Spinal cord (tissue), 10 donors: ENCODE measurements around the gene TSPAN18. TPM values are rescaled to one million over a fixed set of nuclear protein-coding genes. Genes with fewer than 3 reads are reported as not detected.

Source experiments
- DNase-seq, 6 donors: peaks; one replicate each; pipeline versions ENCODE4 v3.0.0 to v3.0.0-alpha.2; 2013 to 2015; ENCODE audit warnings: low spot score in 6 of 6, low read depth in 4 of 6
- H3K27ac ChIP-seq: one replicate; pipeline ENCODE4 v1.5.1; 2013; ENCODE audit warnings: low read depth, low read length, control low read depth
- H3K27me3 ChIP-seq: one replicate; pipeline ENCODE4 v1.6.1; 2013; ENCODE audit warnings: low read length; ENCODE audit not compliant: control insufficient read depth, insufficient read depth
- H3K36me3 ChIP-seq: one replicate; pipeline ENCODE4 v1.6.1; 2013; ENCODE audit warnings: low read length; ENCODE audit not compliant: control insufficient read depth, insufficient read depth
- H3K4me1 ChIP-seq: one replicate; pipeline ENCODE4 v1.6.1; 2013; ENCODE audit warnings: low read length; ENCODE audit not compliant: control insufficient read depth, insufficient read depth
- H3K4me3 ChIP-seq: one replicate; pipeline ENCODE4 v1.5.1; 2013; ENCODE audit warnings: low read depth, low read length, control low read depth
- H3K9me3 ChIP-seq: one replicate; pipeline ENCODE4 v1.6.1; 2013; ENCODE audit warnings: low read length; ENCODE audit not compliant: control insufficient read depth, insufficient read depth
- WGBS: methylation state at CpG from one replicate; pipeline ENCODE4 v1.1.5; 2013; ENCODE audit warnings: missing lambda C conversion rate; ENCODE audit not compliant: insufficient coverage; 5-methylcytosine and 5-hydroxymethylcytosine counted together
- polyA plus RNA-seq, 2 donors: library from polyadenylated mRNA; unstranded; fragments of 120-200 nt; gene quantifications; one replicate each; pipeline ENCODE4 v1.2.1, GENCODE V29; 2013; ENCODE audit not compliant: insufficient read length in 2 of 2
- total RNA-seq, 2 donors: library from RNA; depleted of rRNA in 1 of 2; stranded (reverse); fragments of 120-200 nt in 1 of 2; fragments of >200 nt in 1 of 2; gene quantifications; one replicate each; pipeline versions ENCODE4 v1.2.3 to v1.2.4, GENCODE V29; 2013 to 2014
- donor health status: healthy.

Gene TSPAN18
- total and polyA plus RNA-seq, 4 donors = 23.3 to 87.2 (median 60.9) TPM

DNA sequence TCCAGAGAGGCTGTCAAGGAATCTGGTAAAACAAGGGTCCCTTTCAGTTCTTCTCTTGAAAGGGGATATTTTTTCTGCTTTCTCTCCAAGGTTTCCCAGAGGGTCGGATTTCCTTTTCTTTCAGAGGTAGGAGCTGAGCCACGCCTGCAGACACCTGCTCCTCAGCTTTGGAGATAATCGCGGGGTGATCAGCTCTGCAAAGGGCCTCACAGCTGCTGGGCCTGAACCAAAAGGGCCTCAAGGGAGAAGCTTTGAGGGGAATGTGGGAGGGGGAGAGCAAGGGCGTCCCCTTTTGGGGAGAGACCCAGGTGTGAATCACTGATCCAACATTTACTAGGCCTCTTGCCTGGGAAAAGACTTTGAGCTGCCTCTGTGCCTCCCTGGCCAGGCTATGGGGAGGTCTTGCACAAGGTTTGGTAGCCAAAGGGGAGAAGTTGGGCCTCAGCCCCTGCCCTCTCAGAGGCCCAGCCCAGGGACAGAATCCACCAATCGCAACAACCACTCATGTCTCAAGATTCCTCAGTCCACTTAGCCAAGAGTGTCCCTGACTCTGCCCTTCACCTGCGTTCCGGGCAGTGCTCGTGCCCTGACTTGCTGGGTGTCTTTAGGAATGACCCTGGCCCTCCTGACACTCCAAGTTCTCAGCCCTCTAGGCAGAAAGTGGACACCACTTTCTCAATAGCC lies 237.9 kb downstream of the TSPAN18 start:
- H3K9me3 ChIP-seq = no peaks in the 10 kb centered on the region
- DNase-seq = no peak
- peaks cover 28% of the 10 kb centered on the region for H3K4me1 ChIP-seq
- no peaks in the 10 kb centered on the region for H3K36me3 ChIP-seq
- H3K4me3 ChIP-seq = no peak overlapping the region
- 66% methylated on average over 9 of the region's 9 CpGs for WGBS
- H3K27me3 ChIP-seq = no peaks in the 10 kb centered on the region
- no peak overlapping the region for H3K27ac ChIP-seq

GRCh38 chr11:44966694-44967093 lies 239.9 kb downstream of the TSPAN18 start:
- Histone ChIP-seq H3K9me3 (no peaks in the 10 kb centered on the region), H3K36me3 (no peaks in the 10 kb centered on the region), H3K4me3 (no peak overlapping the region), H3K4me1 (peaks cover 27% of the 10 kb centered on the region), H3K27me3 (no peaks in the 10 kb centered on the region), H3K27ac (no peak overlapping the region)
- no peak for DNase-seq
- 55% methylated on average over 5 of the region's 6 CpGs for WGBS

DNA sequence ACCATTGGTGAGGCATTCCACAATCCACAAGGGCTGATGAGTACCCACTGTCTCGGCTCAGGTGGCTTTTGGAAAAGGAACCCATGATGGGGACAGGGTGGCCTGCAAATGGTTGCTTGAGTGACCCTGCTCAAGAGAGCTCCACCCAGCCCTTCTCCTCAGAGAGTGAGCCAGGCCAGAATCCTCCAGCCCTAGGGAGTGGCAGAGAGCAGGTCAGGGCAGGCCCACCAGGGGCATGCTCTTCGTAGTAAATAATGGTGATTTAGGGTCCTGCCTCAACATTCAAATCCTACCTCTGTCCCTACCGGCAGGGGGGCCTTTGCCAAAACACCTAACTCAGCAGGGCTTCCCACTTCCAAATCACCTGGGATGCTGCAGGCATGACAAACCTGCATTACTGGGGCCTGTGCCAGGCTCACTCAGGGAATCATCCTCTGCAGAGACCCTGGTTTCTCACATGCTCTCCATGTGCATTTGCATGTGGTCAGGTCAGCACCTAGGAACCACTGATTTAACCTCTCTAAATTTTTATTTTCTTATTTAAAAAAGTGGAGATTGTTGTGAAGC lies 241.3 kb downstream of the TSPAN18 start:
- Histone ChIP-seq H3K4me3 (no peak overlapping the region), H3K27ac (no peak overlapping the region), H3K4me1 (peaks cover 18% of the 10 kb centered on the region), H3K9me3 (no peaks in the 10 kb centered on the region), H3K36me3 (no peaks in the 10 kb centered on the region), H3K27me3 (no peaks in the 10 kb centered on the region)
- no peak for DNase-seq
- 90% methylated on average over 1 of the region's 3 CpGs for WGBS

DNA sequence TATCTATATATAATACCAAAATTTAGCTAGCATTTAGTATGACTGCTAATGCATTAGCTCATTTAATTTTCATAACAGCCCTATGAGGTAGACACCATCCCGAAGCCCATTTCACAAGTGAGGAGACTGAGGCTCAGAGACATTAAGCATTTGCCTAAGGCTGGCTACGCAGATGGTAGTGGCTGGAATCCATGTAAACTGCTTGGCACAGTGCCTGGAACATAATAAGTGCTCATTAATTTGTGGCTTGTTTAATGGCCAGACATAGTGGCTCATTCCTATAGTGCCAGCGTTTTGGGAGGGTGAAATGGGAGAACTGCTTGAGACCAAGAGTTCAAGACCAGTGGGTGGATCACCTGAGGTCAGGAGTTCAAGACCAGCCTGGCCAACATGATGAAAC lies 241.7 kb downstream of the TSPAN18 start:
- 49% methylated on average over 2 of the region's 3 CpGs for WGBS

GRCh38 chr11:44969651-44970252 lies 243.0 kb downstream of the TSPAN18 start:
- Histone ChIP-seq H3K4me1 (peaks cover 23% of the 10 kb centered on the region), H3K27me3 (no peaks in the 10 kb centered on the region), H3K9me3 (no peaks in the 10 kb centered on the region), H3K27ac (no peak overlapping the region), H3K4me3 (no peak overlapping the region), H3K36me3 (no peaks in the 10 kb centered on the region)
- no peak for DNase-seq
- 89% methylated on average over 3 of the region's 12 CpGs for WGBS

More for the DNA sequence above, 241.7 kb downstream of the TSPAN18 start:
- Histone ChIP-seq H3K4me3 (no peak overlapping the region), H3K27me3 (no peaks in the 10 kb centered on the region), H3K36me3 (no peaks in the 10 kb centered on the region), H3K9me3 (no peaks in the 10 kb centered on the region), H3K4me1 (peaks cover 16% of the 10 kb centered on the region), H3K27ac (no peak overlapping the region)
- DNase-seq = peak in 1 of 6 donors; percentile 70

GRCh38 chr11:44970293-44970692 lies 243.5 kb downstream of the TSPAN18 start:
- WGBS = 91% methylated on average over 6 of the region's 6 CpGs
- no peaks in the 10 kb centered on the region for H3K27me3 ChIP-seq
- no peak overlapping the region for H3K4me3 ChIP-seq
- H3K36me3 ChIP-seq = no peaks in the 10 kb centered on the region
- H3K9me3 ChIP-seq = no peaks in the 10 kb centered on the region
- no peak for DNase-seq
- peaks cover 21% of the 10 kb centered on the region for H3K4me1 ChIP-seq
- H3K27ac ChIP-seq = no peak overlapping the region

DNA sequence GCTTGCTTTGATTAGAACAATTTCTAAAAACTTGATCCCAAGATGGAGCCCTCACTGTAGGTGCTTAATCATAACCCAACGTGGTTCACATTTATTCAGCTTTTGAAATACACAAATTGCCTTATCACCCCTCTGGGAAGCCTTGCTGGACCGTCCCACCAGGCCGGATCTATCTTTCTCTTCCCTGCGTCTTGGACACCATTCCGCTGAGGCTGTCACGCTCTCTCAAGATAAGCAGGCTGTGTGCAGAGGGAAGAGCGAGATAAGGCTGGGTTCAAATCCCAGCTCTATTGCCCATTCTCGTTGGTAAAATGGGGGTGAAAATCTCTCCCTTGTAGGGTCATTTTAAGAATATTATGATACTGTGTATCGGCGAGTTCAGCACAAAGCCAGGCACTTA lies 244.4 kb downstream of the TSPAN18 start:
- 94% methylated on average over 5 of the region's 10 CpGs for WGBS
- no peak for DNase-seq
- no peaks in the 10 kb centered on the region for H3K9me3 ChIP-seq
- H3K27ac ChIP-seq = no peak overlapping the region
- no peaks in the 10 kb centered on the region for H3K36me3 ChIP-seq
- no peaks in the 10 kb centered on the region for H3K27me3 ChIP-seq
- no peak overlapping the region for H3K4me3 ChIP-seq
- H3K4me1 ChIP-seq = peaks cover 21% of the 10 kb centered on the region

GRCh38 chr11:44972746-44973435 lies 246.1 kb downstream of the TSPAN18 start:
- Histone ChIP-seq H3K27ac (no peak overlapping the region), H3K36me3 (no peaks in the 10 kb centered on the region), H3K4me1 (peaks cover 25% of the 10 kb centered on the region), H3K9me3 (no peaks in the 10 kb centered on the region), H3K27me3 (no peaks in the 10 kb centered on the region), H3K4me3 (no peak overlapping the region)
- 65% methylated on average over 14 of the region's 19 CpGs for WGBS
- peak in 1 of 6 donors; percentile 88 for DNase-seq

GRCh38 chr11:44973632-44974401 lies 247.1 kb downstream of the TSPAN18 start:
- Histone ChIP-seq H3K27me3 (no peaks in the 10 kb centered on the region), H3K9me3 (no peaks in the 10 kb centered on the region), H3K4me1 (peaks cover 29% of the 10 kb centered on the region), H3K27ac (no peak overlapping the region), H3K4me3 (no peak overlapping the region), H3K36me3 (no peaks in the 10 kb centered on the region)
- 52% methylated on average over 12 of the region's 13 CpGs for WGBS
- peak in 1 of 6 donors; percentile 93 for DNase-seq
